ENCODE results near the gene SIK3. TPM values are rescaled to one million over a fixed set of nuclear protein-coding genes. Genes with fewer than 3 reads are reported as not detected.

Gene SIK3
- total RNA-seq, 1 experiment from 2014 or later, result 31.4 TPM

- Histone ChIP-seq H3K79me2 (ENCODE audit: insufficient read depth, low read length) (no peaks in the 10 kb centered on the region), H3T11ph (ENCODE audit: low read length) (no peak overlapping the region), H2BK5ac (ENCODE audit: insufficient read length, low read length) (no peak overlapping the region), H2BK20ac (ENCODE audit: low read depth, low read length, poor library complexity, severe bottlenecking) (no peak overlapping the region), H3K27ac (ENCODE audit: insufficient read length, low read depth, low read length) (no peak overlapping the region), H3K9me3 (ENCODE audit: control insufficient read depth, low read depth, low read length) (no peaks in the 10 kb centered on the region), H4K8ac (replicated peaks; ENCODE audit: insufficient read length, low read depth, low read length) (no peak overlapping the region), H3K79me1 (ENCODE audit: insufficient read depth, low read depth, low read length, poor library complexity, severe bottlenecking) (no peaks in the 10 kb centered on the region), H2BK12ac (ENCODE audit: insufficient read length, low read depth, low read length) (no peak overlapping the region), H3K14ac (ENCODE audit: insufficient read depth, low read length) (no peak overlapping the region), H2BK120ac (ENCODE audit: low read depth, low read length, poor library complexity, severe bottlenecking) (no peak overlapping the region), H3K23ac (ENCODE audit: insufficient read length, low read depth, low read length) (no peak overlapping the region), H4K5ac (ENCODE audit: insufficient read length, low read depth, low read length) (no peak overlapping the region), H2AK5ac (ENCODE audit: insufficient read length, low read length) (no peak overlapping the region), H3K4me2 (ENCODE audit: insufficient read depth, insufficient read length, low read length) (no peak overlapping the region), H3K18ac (ENCODE audit: insufficient read length, low read depth, low read length) (no peak overlapping the region), H3K4ac (ENCODE audit: low read depth, low read length) (no peak overlapping the region), H4K91ac (ENCODE audit: insufficient read length, low read depth, low read length) (no peak overlapping the region), H2AFZ (ENCODE audit: low read length) (no peak overlapping the region), H3K27me3 (ENCODE audit: insufficient read depth, low read length) (no peaks in the 10 kb centered on the region), H3K23me2 (ENCODE audit: insufficient read length, low read depth, low read length, poor library complexity, severe bottlenecking) (no peaks in the 10 kb centered on the region), H3K4me1 (ENCODE audit: insufficient read depth, low read length) (no peaks in the 10 kb centered on the region), H2BK15ac (ENCODE audit: low read depth, low read length) (no peak overlapping the region), H3K56ac (ENCODE audit: insufficient read length, low read depth, low read length) (no peak overlapping the region), H3K9ac (ENCODE audit: extremely low read depth, insufficient read length, low read length) (no peak overlapping the region), H4K20me1 (ENCODE audit: control insufficient read depth, insufficient read depth, insufficient read length) (no peaks in the 10 kb centered on the region)
- no peak for DNase-seq
- Mint-ChIP-seq H3K27me3 (ENCODE audit: low read depth) (peaks cover 23% of the 10 kb centered on the region), H3K27ac (no peak overlapping the region), H3K4me3 (no peak overlapping the region), H3K36me3 (ENCODE audit: insufficient read depth in 1 of 3, low read depth in 3 of 3) (no peaks in the 10 kb centered on the region), H3K9me3 (no peaks in the 10 kb centered on the region), H3K4me1 (no peaks in the 10 kb centered on the region)
- no peak for TF ChIP-seq CTCF (conservative IDR thresholded peaks at IDR 0.05)
- WGBS (ENCODE audit: extremely low coverage, insufficient read length, low lambda C conversion rate), result no CpG with 5 or more reads among the region's 7 CpGs
Measured at GRCh38 chr11:117126223-117126965, 28.2 kb upstream of the SIK3 start.
